GM21529 (cell line): ENCODE data around the gene E4F1.

Experiments used
- ATAC-seq: cut with Tn5 transposase; IDR thresholded peaks from one replicate; pipeline ENCODE4 v1.9.1; 2021; ENCODE audit not compliant: unreplicated experiment

E4F1 gene

DNA sequence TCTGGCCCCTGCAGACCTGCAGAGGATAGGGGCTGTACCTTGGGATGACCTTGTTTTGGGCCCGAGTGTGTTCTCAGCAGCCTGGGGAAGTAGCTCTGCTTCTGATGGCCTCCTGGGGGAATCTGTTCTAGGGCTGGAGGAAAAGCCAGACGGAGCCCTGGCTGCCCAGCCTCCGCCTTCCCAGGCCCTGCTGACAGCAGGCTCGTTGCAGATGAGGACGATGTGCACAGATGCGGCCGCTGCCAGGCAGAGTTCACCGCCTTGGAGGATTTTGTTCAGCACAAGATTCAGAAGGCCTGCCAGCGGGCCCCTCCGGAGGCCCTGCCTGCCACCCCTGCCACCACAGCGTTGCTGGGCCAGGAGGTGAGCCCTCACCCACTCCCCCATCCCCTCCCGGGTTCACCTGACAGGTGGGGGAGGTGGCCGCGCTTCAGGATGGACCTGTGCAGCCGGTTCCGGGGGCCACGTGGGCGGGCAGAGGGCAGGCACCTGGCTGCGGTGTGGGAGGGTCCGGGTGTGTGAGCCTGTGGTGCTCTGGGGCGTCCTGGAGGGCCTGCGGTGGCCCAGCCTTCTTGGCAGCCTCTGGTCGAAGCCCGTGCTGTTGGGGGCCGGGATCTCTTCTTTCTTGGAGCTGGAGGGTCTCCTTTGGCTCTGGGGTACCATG lies 4.9 kb downstream of the E4F1 start:
- no peak for ATAC-seq

DNA sequence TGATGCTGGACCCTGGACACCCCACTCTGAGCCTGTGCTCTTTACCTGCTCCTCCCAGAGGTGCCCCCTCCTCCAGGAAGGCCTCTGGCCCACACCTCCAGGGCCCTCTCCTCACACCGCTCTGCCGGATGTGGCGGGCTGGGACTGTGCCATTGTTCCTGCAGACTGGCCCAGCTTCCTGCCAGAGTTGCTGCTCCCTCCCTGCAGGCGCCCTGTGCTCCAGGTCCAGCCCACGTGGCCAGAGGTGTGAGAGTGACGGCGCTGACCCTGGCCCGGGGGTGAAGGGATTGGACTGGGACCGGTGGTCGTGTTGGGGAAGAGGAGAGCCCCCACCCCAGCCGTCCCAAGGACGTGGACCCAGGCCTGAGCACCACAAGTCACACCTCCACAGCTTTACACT lies 5.7 kb downstream of the E4F1 start:
- no peak for ATAC-seq

GRCh38 chr16:2229632-2230250 lies 6.3 kb downstream of the E4F1 start:
- ATAC-seq = no peak

DNA sequence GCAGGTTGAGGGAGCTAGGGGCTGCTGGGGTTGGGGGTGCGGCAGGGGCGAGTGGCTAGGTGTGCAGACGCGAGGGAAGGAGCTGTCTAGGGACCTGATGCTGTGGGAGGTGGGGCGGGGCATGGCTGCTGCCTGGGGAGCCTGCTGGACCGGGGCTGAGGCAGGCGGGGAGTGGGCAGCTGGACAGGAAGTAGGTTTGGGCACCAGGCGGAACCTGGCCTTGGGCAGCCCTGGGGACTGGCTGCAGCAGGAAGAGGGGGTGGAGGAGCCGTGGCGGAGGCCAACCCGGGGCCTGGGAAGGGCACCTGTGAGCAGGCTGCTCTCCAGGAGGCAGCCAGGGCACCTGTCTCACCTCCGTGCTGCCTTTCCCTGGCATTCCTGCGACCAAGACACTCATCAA lies 7.0 kb downstream of the E4F1 start:
- ATAC-seq = no peak

- ATAC-seq = no peak
Measured at GRCh38 chr16:2231016-2231931, 7.9 kb downstream of the E4F1 start.

DNA sequence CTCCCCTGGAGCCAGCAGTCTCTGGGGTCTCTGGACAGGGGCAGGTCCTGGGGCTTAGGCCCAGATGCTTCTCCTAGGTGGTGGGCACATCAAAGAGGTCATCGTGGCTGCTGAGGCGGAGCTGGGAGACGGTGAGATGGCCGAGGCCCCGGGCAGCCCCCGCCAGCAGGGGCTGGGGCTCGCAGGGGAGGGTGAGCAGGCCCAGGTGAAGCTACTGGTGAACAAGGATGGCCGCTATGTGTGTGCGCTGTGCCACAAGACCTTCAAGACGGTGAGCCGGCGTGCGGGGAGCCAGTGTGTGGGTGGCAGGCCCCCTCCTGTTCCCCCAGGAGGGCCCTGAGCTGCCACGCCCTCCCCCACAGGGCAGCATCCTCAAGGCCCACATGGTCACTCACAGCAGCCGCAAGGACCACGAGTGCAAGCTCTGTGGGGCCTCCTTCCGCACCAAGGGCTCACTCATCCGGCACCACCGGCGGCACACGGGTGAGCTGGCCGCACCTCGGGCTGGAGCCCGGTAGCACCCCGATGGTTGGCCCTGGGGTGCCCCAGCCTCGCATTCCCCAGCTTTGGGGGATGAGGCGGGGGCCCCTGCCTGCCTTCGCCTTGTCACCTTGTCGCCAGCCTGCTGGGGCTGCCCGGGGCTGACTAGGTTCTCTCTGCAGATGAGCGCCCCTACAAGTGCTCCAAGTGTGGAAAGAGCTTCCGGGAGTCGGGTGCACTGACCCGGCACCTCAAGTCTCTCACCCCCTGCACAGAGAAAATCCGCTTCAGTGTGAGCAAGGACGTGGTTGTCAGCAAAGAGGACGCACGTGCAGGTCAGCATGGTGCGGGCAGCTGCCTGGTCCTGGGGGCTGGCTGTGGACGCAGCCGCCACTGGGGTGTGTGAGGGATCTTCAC lies 9.0 kb downstream of the E4F1 start:
- no peak for ATAC-seq

GRCh38 chr16:2233046-2233775 lies 9.8 kb downstream of the E4F1 start:
- ATAC-seq = no peak

DNA sequence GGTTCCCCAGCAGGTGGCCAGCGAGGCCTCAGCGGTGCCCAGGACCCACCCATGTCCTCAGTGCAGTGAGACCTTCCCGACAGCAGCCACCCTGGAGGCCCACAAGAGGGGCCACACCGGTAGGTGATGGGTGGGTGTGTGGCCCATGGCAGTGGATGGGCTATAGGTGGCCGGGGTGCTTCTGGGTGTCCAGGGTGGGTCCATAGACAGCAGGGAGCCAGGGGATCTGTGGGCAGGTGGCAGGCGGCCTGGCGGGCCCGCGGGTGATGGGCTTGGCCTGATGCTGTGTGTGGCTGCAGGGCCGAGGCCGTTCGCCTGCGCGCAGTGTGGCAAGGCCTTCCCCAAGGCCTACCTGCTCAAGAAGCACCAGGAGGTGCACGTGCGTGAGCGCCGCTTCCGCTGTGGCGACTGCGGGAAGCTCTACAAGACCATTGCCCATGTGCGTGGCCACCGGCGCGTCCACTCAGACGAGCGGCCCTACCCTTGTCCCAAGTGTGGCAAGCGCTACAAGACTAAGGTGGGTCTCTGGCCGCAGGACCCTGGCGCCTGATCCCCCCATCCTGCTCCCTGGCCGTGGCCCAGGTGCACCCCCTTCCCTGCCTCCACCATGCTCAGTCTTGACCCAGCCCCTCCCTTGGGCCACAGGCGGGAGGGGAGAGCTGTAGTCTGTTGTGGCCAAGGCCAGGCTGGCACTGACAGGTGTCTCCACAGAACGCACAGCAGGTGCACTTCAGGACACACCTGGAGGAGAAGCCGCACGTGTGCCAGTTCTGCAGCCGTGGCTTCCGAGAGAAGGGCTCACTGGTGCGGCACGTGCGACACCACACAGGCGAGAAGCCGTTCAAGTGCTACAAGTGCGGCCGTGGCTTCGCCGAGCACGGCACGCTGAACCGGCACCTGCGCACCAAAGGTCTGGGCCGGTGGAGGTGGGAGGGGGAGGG lies 10.8 kb downstream of the E4F1 start:
- no peak for ATAC-seq

DNA sequence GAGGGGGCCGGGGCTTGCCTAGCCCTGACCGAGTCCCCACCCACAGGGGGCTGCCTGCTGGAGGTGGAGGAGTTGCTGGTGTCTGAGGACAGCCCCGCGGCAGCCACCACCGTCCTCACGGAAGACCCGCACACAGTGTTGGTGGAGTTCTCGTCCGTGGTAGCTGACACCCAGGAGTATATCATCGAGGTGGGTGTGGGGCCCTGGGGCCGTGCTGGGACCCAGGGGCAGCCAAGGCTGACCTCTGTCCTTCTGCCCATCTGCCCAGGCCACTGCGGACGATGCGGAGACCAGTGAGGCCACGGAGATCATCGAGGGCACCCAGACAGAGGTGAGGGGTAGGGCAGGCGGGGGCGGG lies 11.4 kb downstream of the E4F1 start:
- no peak for ATAC-seq

DNA sequence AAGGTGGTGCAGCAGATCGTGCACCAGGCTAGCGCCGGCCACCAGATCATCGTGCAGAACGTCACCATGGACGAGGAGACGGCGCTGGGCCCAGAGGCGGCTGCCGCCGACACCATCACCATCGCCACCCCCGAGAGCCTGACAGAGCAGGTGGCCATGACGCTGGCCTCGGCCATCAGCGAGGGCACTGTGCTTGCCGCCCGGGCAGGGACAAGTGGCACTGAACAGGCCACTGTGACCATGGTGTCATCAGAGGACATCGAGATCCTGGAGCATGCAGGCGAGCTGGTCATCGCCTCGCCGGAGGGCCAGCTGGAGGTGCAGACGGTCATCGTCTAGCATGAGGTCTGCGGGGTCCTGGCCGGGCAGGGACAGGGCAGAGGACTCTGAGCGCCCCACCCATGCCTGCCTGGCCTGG lies 11.9 kb downstream of the E4F1 start:
- ATAC-seq = no peak

DNA sequence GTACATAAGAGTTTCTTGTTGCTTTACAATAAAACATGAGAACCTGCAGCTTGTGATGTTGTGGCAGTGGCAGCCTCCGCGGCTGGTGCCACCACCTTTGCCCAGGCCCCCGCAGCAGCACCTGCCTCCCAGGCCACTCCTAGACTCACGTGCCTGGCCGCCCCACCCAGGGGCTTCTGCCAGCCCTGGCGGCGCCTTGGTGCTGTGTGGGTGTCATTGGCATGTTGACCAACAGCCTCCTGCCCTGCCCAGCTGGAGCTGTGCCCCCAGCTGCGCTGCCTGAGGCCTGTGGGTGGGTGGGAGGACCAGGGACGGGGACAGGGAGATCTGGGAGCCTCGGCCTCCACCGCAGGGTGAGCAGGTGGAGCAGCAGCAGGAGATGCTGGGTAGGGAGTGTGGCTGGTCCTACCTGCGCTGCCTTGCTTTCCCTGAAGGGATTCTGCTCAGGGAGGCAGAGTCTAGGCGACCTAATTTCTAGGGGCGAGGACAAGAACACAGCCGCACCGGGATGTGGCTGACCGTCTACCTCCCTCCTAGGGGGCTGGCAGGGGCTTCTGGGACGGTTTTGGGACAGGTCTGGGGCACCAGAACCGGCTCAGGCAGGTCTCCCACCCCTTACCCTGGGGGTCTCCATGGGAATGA lies 12.4 kb downstream of the E4F1 start:
- ATAC-seq = no peak

- ATAC-seq = no peak
Measured at GRCh38 chr16:2236337-2237101, 13.1 kb downstream of the E4F1 start, which contains the start of gene DNASE1L2. DNASE1L2 (plus strand) TSS chr16:2236444; CDS start chr16:2236817, 373 bp downstream.

DNA sequence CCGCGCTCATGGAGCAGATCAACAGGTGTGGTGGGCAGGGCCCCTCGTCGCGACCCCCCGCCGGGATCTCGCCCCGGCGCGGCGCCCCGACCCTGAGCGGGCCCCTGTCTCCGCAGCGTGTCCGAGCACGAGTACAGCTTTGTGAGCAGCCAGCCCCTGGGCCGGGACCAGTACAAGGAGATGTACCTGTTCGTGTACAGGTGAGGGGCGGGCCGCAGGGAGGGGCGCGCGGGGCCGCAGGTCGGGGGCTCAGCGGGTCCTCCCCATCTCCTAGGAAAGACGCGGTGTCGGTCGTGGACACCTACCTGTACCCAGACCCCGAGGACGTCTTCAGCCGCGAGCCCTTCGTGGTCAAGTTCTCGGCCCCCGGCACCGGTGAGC lies 13.7 kb downstream of the E4F1 start:
- no peak for ATAC-seq

GRCh38 chr16:2237493-2238149 lies 14.2 kb downstream of the E4F1 start:
- ATAC-seq = no peak

GRCh38 chr16:2238150-2238837 lies 14.9 kb downstream of the E4F1 start:
- ATAC-seq = no peak

DNA sequence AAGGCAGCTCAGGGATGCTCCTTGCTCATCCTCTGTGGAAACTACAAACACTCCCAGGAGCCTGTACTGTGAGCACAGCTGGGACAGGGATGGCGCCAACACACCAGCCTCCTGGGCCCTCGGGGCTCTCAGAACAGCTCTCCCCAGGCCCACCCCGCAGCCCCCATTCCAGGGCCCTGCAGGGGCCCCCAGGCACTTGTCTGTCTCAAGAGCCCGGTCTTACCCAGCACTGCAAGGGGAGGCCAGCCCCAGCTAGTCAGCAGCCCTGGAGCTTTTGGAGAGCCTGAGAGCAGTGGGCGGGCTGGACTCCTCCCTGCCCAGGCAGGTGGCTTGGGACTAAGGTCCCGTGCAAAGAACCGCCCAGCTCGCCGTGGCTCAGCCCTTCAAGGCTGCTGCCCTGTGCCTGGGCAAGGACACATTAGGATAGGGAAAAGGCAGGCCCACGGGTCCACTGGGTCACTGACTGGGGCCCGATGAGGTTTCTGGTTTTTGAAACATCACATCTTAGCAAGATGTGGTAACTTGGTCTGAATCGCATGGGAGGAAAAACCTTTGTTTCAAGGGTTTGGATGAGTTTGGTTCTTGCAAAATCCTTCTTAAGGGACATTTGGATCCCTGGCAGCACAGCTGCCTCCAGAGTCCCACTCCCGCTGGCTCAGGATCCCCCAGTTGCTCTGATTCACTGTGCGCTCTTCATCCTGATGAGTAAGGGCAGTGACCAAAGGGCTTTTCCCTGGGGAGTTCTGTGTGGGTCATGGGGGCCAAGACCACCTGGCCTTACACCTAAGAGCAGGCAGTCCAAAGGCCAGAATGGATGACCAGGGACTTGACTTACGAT lies 15.7 kb downstream of the E4F1 start:
- no peak for ATAC-seq
